B cell (primary cell): Measurements from ENCODE around the gene HTT. TPM values are rescaled to one million over a fixed set of nuclear protein-coding genes. Genes with fewer than 3 reads are reported as not detected.

Experiments
- ATAC-seq: fragments of 200-7000 bp; cut with Tn5 transposase; one replicate; pipeline ENCODE4 v1.10.0; 2021; ENCODE audit warnings: low read depth, mild to moderate bottlenecking, moderate number of reproducible peaks, moderate library complexity
- CTCF ChIA-PET: fragments of 350-600 bp; sonication (Branson Sonifier 250); formaldehyde crosslinking; loops from one replicate; lab custom pipeline; 2021; ENCODE audit warnings: antibody characterized with exemption, inconsistent platforms; lab: Charles Lee
- POLR2A ChIA-PET: fragments of 350-600 bp; sonication (Branson Sonifier 250); formaldehyde crosslinking; loops from one replicate; lab custom pipeline; 2021; ENCODE audit warnings: antibody characterized with exemption; lab: Charles Lee
- DNase-seq: peaks from one replicate; pipeline ENCODE4 v3.0.0; 2013
- H2AFZ ChIP-seq: 2 replicates; pipeline ENCODE4 v1.6.1; 2012; ENCODE audit warnings: mild to moderate bottlenecking, low read depth, low read length; ENCODE audit not compliant: insufficient read depth, poor library complexity, severe bottlenecking
- H3K27ac ChIP-seq, 2 donors: 1 replicate in 1 of 2; 2 replicates in 1 of 2; pipeline ENCODE4 v1.5.1; 2012 to 2013; ENCODE audit warnings: low read length in 2 of 2, mild to moderate bottlenecking in 2 of 2, moderate library complexity in 1 of 2
- H3K27me3 ChIP-seq, 4 experiments: fragments of 200-600 bp in 1 of 4; sonication (generic) in 1 of 4; replicated peaks in 1 of 4; 1 replicate in 2 of 4; 2 replicates in 2 of 4; pipeline versions ENCODE4 v1.6.1 to v1.7.0; 2013 to 2016; ENCODE audit warnings: low read length in 3 of 4, mild to moderate bottlenecking in 2 of 4, mixed read lengths in 1 of 4, moderate library complexity in 1 of 4; ENCODE audit not compliant: insufficient read depth in 4 of 4, control insufficient read depth in 3 of 4; ENCODE audit errors: control extremely low read depth in 1 of 4
- H3K36me3 ChIP-seq, 2 experiments: replicated peaks in 1 of 2; 1 replicate in 1 of 2; 2 replicates in 1 of 2; pipeline versions ENCODE4 v1.6.1 to v1.7.1; 2013; ENCODE audit warnings: low read length in 1 of 2; ENCODE audit not compliant: insufficient read depth in 2 of 2, control insufficient read depth in 1 of 2; ENCODE audit errors: control extremely low read depth in 1 of 2, extremely low read depth in 1 of 2
- H3K4me1 ChIP-seq, 2 donors: fragments of 200-600 bp in 1 of 2; sonication (generic) in 1 of 2; 1 replicate in 1 of 2; 2 replicates in 1 of 2; pipeline versions ENCODE4 v1.5.1 to v1.6.1; 2013 to 2017; ENCODE audit warnings: low read length in 2 of 2; ENCODE audit not compliant: control insufficient read depth in 2 of 2, insufficient read depth in 2 of 2
- H3K4me2 ChIP-seq: replicated peaks from 2 replicates; pipeline ENCODE3; 2012; ENCODE audit warnings: mild to moderate bottlenecking, low read depth, low read length; ENCODE audit not compliant: poor library complexity, severe bottlenecking
- H3K4me3 ChIP-seq, 5 experiments: fragments of 200-600 bp in 1 of 5; sonication (generic) in 1 of 5; 1 replicate in 3 of 5; 2 replicates in 2 of 5; pipeline versions ENCODE4 v1.5.1 to v1.7.0; 2011 to 2016; ENCODE audit warnings: low read length in 4 of 5, mild to moderate bottlenecking in 4 of 5, low read depth in 2 of 5, control low read depth in 1 of 5, moderate library complexity in 1 of 5; ENCODE audit not compliant: insufficient read depth in 1 of 5; ENCODE audit errors: control extremely low read depth in 1 of 5, extremely low read depth in 1 of 5
- H3K79me2 ChIP-seq: fragments of 200-600 bp; sonication (generic); one replicate; pipeline ENCODE4 v1.6.0; 2016; ENCODE audit warnings: low read length; ENCODE audit not compliant: control insufficient read depth, insufficient read depth
- H3K9ac ChIP-seq: fragments of 200-600 bp; sonication (generic); 2 replicates; pipeline ENCODE4 v1.6.1; 2017; ENCODE audit warnings: mild to moderate bottlenecking, low read length, moderate library complexity
- H3K9me3 ChIP-seq, 3 donors: one replicate each; pipeline versions ENCODE4 v1.6.1 to v1.7.1; 2013; ENCODE audit warnings: low read length in 2 of 3; ENCODE audit not compliant: control insufficient read depth in 2 of 3, insufficient read depth in 1 of 3; ENCODE audit errors: control extremely low read depth in 1 of 3
- H4K20me1 ChIP-seq: 2 replicates; pipeline ENCODE4 v1.6.0; 2012; ENCODE audit warnings: mild to moderate bottlenecking, low read length; ENCODE audit not compliant: insufficient read depth, control insufficient read depth, poor library complexity, severe bottlenecking
- H3K27ac Mint-ChIP-seq: one replicate; pipeline ENCODE4 v1.8.0; 2021; ENCODE audit warnings: mixed read lengths
- H3K27me3 Mint-ChIP-seq: one replicate; pipeline ENCODE4 v1.8.0; 2021; ENCODE audit warnings: mixed read lengths
- H3K4me1 Mint-ChIP-seq: one replicate; pipeline ENCODE4 v1.8.0; 2021; ENCODE audit warnings: mixed read lengths
- H3K4me3 Mint-ChIP-seq: one replicate; pipeline ENCODE4 v1.8.0; 2021; ENCODE audit warnings: mixed read lengths
- H3K9me3 Mint-ChIP-seq: one replicate; pipeline ENCODE4 v1.8.0; 2022; ENCODE audit warnings: mixed read lengths; ENCODE audit not compliant: insufficient read depth
- CTCF ChIP-seq: fragments of 200-600 bp; IDR thresholded peaks from one replicate; pipeline ENCODE4 v1.8.0; 2022; ENCODE audit warnings: antibody characterized with exemption, mild to moderate bottlenecking
- EZH2 ChIP-seq: IDR thresholded peaks from 2 replicates; pipeline ENCODE4 v1.6.1; 2012; ENCODE audit warnings: borderline replicate concordance, low read depth, mild to moderate bottlenecking, moderate library complexity, low read length; ENCODE audit not compliant: insufficient read depth, poor library complexity, severe bottlenecking
- WGBS: methylation state at CpG from one replicate; pipeline ENCODE4 v1.1.5; 2013; ENCODE audit warnings: missing lambda C conversion rate; ENCODE audit not compliant: insufficient coverage; 5-methylcytosine and 5-hydroxymethylcytosine counted together
- intact Hi-C: fragments of 100-400 bp; cut with micrococcal nuclease; formaldehyde crosslinking; loops from one replicate; pipeline ENCODE4 v1.10.0; 2022
- polyA plus RNA-seq: library from polyadenylated mRNA; depleted of rRNA; stranded (reverse); fragments of >200 nt; gene quantifications from 2 replicates; pipeline ENCODE4 v1.2.3, GENCODE V29; 2012
- total RNA-seq, 2 donors: library from RNA; stranded (reverse); fragments of 120-200 nt in 1 of 2; gene quantifications; 1 replicate in 1 of 2; 2 replicates in 1 of 2; pipeline versions ENCODE4 v1.2.3 to v1.2.4, GENCODE V29; 2013 to 2022

Gene HTT
- total and polyA plus RNA-seq, 2 donors (not counting 1 experiment from before 2014, with no cell fraction given) = 52.8 to 195 TPM

GRCh38 chr4:3263053-3263875 is 188.8 kb downstream of the HTT start:
- peaks cover 4% of the 10 kb centered on the region for H3K4me1 Mint-ChIP-seq
- ATAC-seq (no peak), DNase-seq (no peak)
- peaks cover 1 to 4% of the 10 kb centered on the region in 2 donors for H3K4me1 ChIP-seq
- no peaks in the 10 kb centered on the region for H3K9me3 ChIP-seq
- no peak overlapping the region for H3K9ac ChIP-seq
- H3K36me3 ChIP-seq = no peaks in the 10 kb centered on the region
- no peaks in the 10 kb centered on the region for H4K20me1 ChIP-seq
- CTCF ChIA-PET = no interaction called here
- intact Hi-C loops = no loop called here
- H3K27ac Mint-ChIP-seq = no peak overlapping the region
- TF ChIP-seq CTCF = no peak
- TF ChIP-seq EZH2 = no peak
- H3K4me3 ChIP-seq = no peak overlapping the region
- H3K9me3 Mint-ChIP-seq = no peaks in the 10 kb centered on the region
- H3K4me2 ChIP-seq = no peak overlapping the region
- no peaks in the 10 kb centered on the region for H3K27me3 ChIP-seq
- POLR2A ChIA-PET = no interaction called here
- no peaks in the 10 kb centered on the region for H3K27me3 Mint-ChIP-seq
- no peak overlapping the region for H3K27ac ChIP-seq
- H2AFZ ChIP-seq = no peak overlapping the region
- H3K4me3 Mint-ChIP-seq = no peak overlapping the region
- WGBS = 93% methylated on average over 19 of the region's 28 CpGs
- no peaks in the 10 kb centered on the region for H3K79me2 ChIP-seq

- Histone ChIP-seq H3K27ac (no peak overlapping the region), H3K36me3 (no peaks in the 10 kb centered on the region), H3K4me3 (no peak overlapping the region), H3K4me2 (no peak overlapping the region), H2AFZ (no peak overlapping the region), H3K27me3 (no peaks in the 10 kb centered on the region), H3K9ac (no peak overlapping the region), H4K20me1 (no peaks in the 10 kb centered on the region), H3K9me3 (no peaks in the 10 kb centered on the region), H3K79me2 (no peaks in the 10 kb centered on the region), H3K4me1 (no peaks in the 10 kb centered on the region)
- no peaks in the 10 kb centered on the region for H3K9me3 Mint-ChIP-seq
- H3K4me3 Mint-ChIP-seq = no peak overlapping the region
- TF ChIP-seq EZH2 (no peak), CTCF (no peak)
- intact Hi-C loops = no loop called here
- WGBS = no CpG with 5 or more reads among the region's 6 CpGs
- no peak overlapping the region for H3K27ac Mint-ChIP-seq
- ChIA-PET CTCF (no interaction called here), POLR2A (no interaction called here)
- no peak for ATAC-seq
- no peaks in the 10 kb centered on the region for H3K4me1 Mint-ChIP-seq
- no peaks in the 10 kb centered on the region for H3K27me3 Mint-ChIP-seq
- DNase-seq = no peak
Observed at GRCh38 chr4:3263876-3264193, 189.4 kb downstream of the HTT start.
